OCI-LY3 (cell line): ENCODE data around the gene ABCB8.

Experiments
- CTCF ChIP-seq: fragments of 200-600, 300-600 bp; sonication (generic); IDR thresholded peaks from 2 replicates; pipeline ENCODE4 v1.5.1; 2014; ENCODE audit warnings: antibody characterized with exemption, low read length, low read depth
- EZH2phosphoT487 ChIP-seq: fragments of 200-600 bp; shearing (Covaris generic); IDR thresholded peaks from 2 replicates; pipeline ENCODE4 v1.6.1; 2018; ENCODE audit warnings: antibody characterized with exemption, mixed run types, low read depth

- TF ChIP-seq CTCF = no peak
- TF ChIP-seq EZH2phosphoT487 = no peak
Observed at GRCh38 chr7:151075978-151076426, 47.8 kb downstream of the ABCB8 start.
